ENCODE results near the gene FHAD1. TPM values are rescaled to one million over a fixed set of nuclear protein-coding genes. Genes with fewer than 3 reads are reported as not detected.

The FHAD1 gene
- total RNA-seq, 1 experiment from 2014 or later, result 2.0 TPM

GRCh38 chr1:15403962-15404580 lies 157.0 kb downstream of the FHAD1 start:
- peaks cover 6% of the 10 kb centered on the region for H3K4me1 ChIP-seq (ENCODE audit: insufficient read depth, low read length, poor library complexity, severe bottlenecking)
- H3K27ac ChIP-seq (ENCODE audit: low read depth, low read length, poor library complexity, severe bottlenecking), result no peak overlapping the region
- H3K36me3 ChIP-seq (ENCODE audit: insufficient read depth, low read length, poor library complexity, severe bottlenecking), result no peaks in the 10 kb centered on the region
- H3K9me3 ChIP-seq (ENCODE audit: low read depth, low read length, poor library complexity, severe bottlenecking), result peaks cover 8% of the 10 kb centered on the region
- no peaks in the 10 kb centered on the region for H3K27me3 ChIP-seq (replicated peaks; ENCODE audit: insufficient read depth, low read depth, low read length, poor library complexity)
- BruUV-seq (replicated peaks), result no TSS peak
- intact Hi-C loops (cut with micrococcal nuclease; ENCODE audit: unreplicated experiment), result no loop called here
- TF ChIP-seq, protein P1, sequence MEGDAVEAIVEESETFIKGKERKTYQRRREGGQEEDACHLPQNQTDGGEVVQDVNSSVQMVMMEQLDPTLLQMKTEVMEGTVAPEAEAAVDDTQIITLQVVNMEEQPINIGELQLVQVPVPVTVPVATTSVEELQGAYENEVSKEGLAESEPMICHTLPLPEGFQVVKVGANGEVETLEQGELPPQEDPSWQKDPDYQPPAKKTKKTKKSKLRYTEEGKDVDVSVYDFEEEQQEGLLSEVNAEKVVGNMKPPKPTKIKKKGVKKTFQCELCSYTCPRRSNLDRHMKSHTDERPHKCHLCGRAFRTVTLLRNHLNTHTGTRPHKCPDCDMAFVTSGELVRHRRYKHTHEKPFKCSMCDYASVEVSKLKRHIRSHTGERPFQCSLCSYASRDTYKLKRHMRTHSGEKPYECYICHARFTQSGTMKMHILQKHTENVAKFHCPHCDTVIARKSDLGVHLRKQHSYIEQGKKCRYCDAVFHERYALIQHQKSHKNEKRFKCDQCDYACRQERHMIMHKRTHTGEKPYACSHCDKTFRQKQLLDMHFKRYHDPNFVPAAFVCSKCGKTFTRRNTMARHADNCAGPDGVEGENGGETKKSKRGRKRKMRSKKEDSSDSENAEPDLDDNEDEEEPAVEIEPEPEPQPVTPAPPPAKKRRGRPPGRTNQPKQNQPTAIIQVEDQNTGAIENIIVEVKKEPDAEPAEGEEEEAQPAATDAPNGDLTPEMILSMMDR (conservative IDR thresholded peaks at IDR 0.05; ENCODE audit: low read depth, low read length), result no peak
- TF ChIP-seq EZH2 (IDR thresholded peaks at IDR 0.05; ENCODE audit: borderline replicate concordance, low read depth, low read length, poor library complexity, severe bottlenecking), result no peak
- CTCF ChIA-PET, result no interaction called here
- H3K4me3 ChIP-seq (ENCODE audit: low read depth, low read length, poor library complexity, severe bottlenecking), result no peak overlapping the region
- DNase-seq (ENCODE audit: low spot score), result no peak
- POLR2A ChIA-PET (ENCODE audit: low non-redundant PET), result no interaction called here

DNA sequence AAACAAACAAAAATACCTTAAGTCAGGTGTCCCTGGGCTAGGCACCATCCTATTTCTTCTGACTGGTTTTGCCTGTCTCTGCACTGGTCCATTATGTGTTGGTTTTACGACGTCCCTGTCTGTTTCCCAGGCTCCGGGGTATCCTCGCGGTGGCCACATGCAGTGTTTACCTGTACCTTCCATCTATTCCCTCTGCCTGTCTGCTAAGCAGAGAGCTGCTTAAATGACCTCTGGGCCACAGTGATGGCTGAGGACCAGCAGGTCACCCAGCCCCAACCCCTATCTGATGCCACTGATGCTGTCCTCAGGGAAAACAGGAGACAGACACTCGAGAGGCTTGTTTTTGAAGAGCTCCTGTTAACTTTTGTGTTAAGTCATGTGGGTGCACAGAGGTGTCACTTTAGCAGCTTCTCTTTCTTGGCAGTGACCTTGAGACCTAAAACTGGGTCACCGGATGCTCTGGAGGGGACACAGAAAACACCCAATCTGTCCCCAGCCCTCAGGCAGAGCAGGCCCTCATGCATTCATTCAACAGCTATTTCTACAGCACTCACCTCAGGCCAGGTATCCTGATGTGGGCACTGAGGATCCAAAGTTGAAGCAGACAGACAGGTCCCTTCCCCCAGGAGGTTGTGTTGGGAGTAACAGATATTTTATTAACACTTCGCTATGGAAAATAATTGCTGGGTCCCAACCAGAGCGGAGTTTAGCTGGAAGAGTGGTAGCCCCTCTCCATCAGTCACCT lies 158.3 kb downstream of the FHAD1 start:
- no peak for DNase-seq (ENCODE audit: low spot score)
- no peak overlapping the region for H3K27ac ChIP-seq (ENCODE audit: low read depth, low read length, poor library complexity, severe bottlenecking)
- no peaks in the 10 kb centered on the region for H3K9me3 ChIP-seq (ENCODE audit: low read depth, low read length, poor library complexity, severe bottlenecking)
- peaks cover 8% of the 10 kb centered on the region for H3K4me1 ChIP-seq (ENCODE audit: insufficient read depth, low read length, poor library complexity, severe bottlenecking)
- CTCF ChIA-PET, result no interaction called here
- POLR2A ChIA-PET (ENCODE audit: low non-redundant PET), result no interaction called here
- intact Hi-C loops (cut with micrococcal nuclease; ENCODE audit: unreplicated experiment), result no loop called here
- no peaks in the 10 kb centered on the region for H3K36me3 ChIP-seq (ENCODE audit: insufficient read depth, low read length, poor library complexity, severe bottlenecking)
- no TSS peak for BruUV-seq (replicated peaks)
- TF ChIP-seq, protein P1 (conservative IDR thresholded peaks at IDR 0.05; ENCODE audit: low read depth, low read length), result no peak
- TF ChIP-seq EZH2 (IDR thresholded peaks at IDR 0.05; ENCODE audit: borderline replicate concordance, low read depth, low read length, poor library complexity, severe bottlenecking), result no peak
- no peaks in the 10 kb centered on the region for H3K27me3 ChIP-seq (replicated peaks; ENCODE audit: insufficient read depth, low read depth, low read length, poor library complexity)
- H3K4me3 ChIP-seq (ENCODE audit: low read depth, low read length, poor library complexity, severe bottlenecking), result no peak overlapping the region

DNA sequence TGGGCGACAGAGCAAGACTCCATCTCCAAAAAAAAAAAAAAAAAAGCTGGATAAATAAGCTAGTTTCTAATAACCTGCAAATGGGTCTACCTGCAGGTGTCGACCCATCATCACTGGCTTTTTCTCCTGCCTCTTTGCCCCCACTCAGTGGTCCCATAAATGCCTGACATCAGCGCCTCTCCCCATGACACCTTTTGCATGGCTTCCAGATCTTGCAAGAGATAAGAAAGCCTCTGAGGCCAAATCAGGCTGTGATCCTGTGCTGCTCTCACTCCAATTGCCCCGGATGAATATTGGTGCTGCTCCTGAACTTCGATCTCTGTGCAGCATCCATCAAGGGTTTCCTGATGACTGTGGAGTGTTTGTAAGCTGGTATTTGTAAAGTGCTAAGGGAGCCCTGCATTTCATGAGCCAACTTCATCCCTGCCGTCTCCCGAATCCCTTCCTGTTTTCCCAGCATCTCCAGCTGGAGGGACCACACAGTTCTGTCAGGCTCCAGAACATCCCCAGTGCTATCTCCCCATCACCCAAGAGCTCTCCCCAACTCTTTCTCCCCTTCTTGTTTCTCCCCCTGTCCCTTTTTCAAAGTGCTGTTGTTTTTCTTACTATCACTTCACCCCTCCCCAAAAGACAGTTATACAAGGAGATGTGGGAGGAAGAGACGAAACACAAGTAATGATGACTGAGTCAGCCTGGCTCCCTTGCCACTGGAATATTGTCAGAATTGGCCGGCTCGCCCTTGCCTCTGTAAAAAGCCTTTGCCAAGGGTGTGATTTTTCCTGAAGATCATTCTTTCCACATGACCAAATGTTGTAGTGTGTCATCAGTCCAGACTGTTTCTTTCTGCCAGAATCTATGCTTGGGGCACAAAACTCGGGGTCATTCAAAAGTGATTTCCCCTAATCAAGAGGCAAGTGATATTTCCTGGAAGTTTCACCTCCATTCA lies 159.9 kb downstream of the FHAD1 start:
- DNase-seq (ENCODE audit: low spot score), result no peak
- no peak overlapping the region for H3K27ac ChIP-seq (ENCODE audit: low read depth, low read length, poor library complexity, severe bottlenecking)

More for the DNA sequence above, 159.9 kb downstream of the FHAD1 start:
- ChIA-PET CTCF (no interaction called here), POLR2A (ENCODE audit: low non-redundant PET) (no interaction called here)
- TF ChIP-seq, protein P1 (conservative IDR thresholded peaks at IDR 0.05; ENCODE audit: low read depth, low read length), result no peak
- no peak for TF ChIP-seq EZH2 (IDR thresholded peaks at IDR 0.05; ENCODE audit: borderline replicate concordance, low read depth, low read length, poor library complexity, severe bottlenecking)
- H3K4me3 ChIP-seq (ENCODE audit: low read depth, low read length, poor library complexity, severe bottlenecking), result no peak overlapping the region
- peaks cover 13% of the 10 kb centered on the region for H3K4me1 ChIP-seq (ENCODE audit: insufficient read depth, low read length, poor library complexity, severe bottlenecking)
- intact Hi-C loops (cut with micrococcal nuclease; ENCODE audit: unreplicated experiment), result no loop called here
- no peaks in the 10 kb centered on the region for H3K36me3 ChIP-seq (ENCODE audit: insufficient read depth, low read length, poor library complexity, severe bottlenecking)
- H3K27me3 ChIP-seq (replicated peaks; ENCODE audit: insufficient read depth, low read depth, low read length, poor library complexity), result no peaks in the 10 kb centered on the region
- no peaks in the 10 kb centered on the region for H3K9me3 ChIP-seq (ENCODE audit: low read depth, low read length, poor library complexity, severe bottlenecking)
- no TSS peak for BruUV-seq (replicated peaks)
